Parathyroid adenoma (tissue), 2 donors: Measurements from ENCODE around the gene LYPD3.

ENCODE experiments used
- H2AFZ ChIP-seq: fragments of 300-600 bp; sonication (generic); one replicate; pipeline ENCODE4 v1.7.0; 2017; ENCODE audit warnings: antibody characterized with exemption, mild to moderate bottlenecking
- H3K27ac ChIP-seq: fragments of 300-600 bp; sonication (generic); one replicate; pipeline ENCODE4 v1.7.0; 2017
- H3K27me3 ChIP-seq: fragments of 300-600 bp; sonication (generic); one replicate; pipeline ENCODE4 v1.7.0; 2017; ENCODE audit warnings: low read length; ENCODE audit not compliant: control insufficient read depth, insufficient read depth
- H3K36me3 ChIP-seq: fragments of 300-600 bp; sonication (generic); one replicate; pipeline ENCODE4 v1.7.0; 2017; ENCODE audit warnings: low read length; ENCODE audit not compliant: control insufficient read depth, insufficient read depth
- H3K4me1 ChIP-seq: fragments of 300-600 bp; sonication (generic); one replicate; pipeline ENCODE4 v1.7.0; 2017; ENCODE audit warnings: control low read depth
- H3K4me2 ChIP-seq: fragments of 300-600 bp; sonication (generic); one replicate; pipeline ENCODE4 v1.7.0; 2017; ENCODE audit warnings: low read length
- H3K4me3 ChIP-seq: fragments of 300-600 bp; sonication (generic); one replicate; pipeline ENCODE4 v1.7.0; 2017; ENCODE audit warnings: low read depth, low read length
- H3K79me2 ChIP-seq: fragments of 300-600 bp; sonication (generic); one replicate; pipeline ENCODE4 v1.7.0; 2017; ENCODE audit warnings: control low read depth
- H3K9ac ChIP-seq: fragments of 300-600 bp; sonication (generic); one replicate; pipeline ENCODE4 v1.7.0; 2017; ENCODE audit warnings: mild to moderate bottlenecking
- H3K9me3 ChIP-seq: fragments of 300-600 bp; sonication (generic); one replicate; pipeline ENCODE4 v1.7.0; 2017; ENCODE audit warnings: low read length; ENCODE audit not compliant: control insufficient read depth
- CTCF ChIP-seq: fragments of 300-600 bp; sonication (generic); IDR thresholded peaks from one replicate; pipeline ENCODE4 v1.7.0; 2017; ENCODE audit warnings: antibody characterized with exemption, mild to moderate bottlenecking
- donor health status: primary hyperparathyroidism.

Gene LYPD3

DNA sequence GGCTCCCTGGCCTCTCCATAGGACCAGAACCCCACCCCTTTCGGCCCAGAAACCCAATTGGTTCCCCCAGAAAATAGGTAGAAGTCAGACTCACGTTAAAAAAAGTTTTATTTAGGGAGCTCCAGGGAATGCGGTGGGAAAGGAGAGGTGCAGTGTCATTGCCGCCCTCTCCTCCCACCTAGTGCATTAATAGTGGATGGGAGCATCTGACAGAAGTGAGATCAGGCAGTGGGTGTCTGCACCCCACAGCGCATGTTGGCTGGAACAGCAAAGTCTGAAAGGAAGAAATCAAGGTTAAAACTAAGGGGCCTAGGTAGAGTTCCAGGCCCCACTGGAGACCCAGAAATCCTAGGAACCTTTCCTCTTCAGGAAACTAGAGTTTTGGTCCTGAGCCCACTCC lies 41.2 kb upstream of the LYPD3 start:
- Histone ChIP-seq H3K4me1 (peaks cover 6% of the 10 kb centered on the region), H3K9ac (no peak overlapping the region), H3K27ac (no peak overlapping the region)

DNA sequence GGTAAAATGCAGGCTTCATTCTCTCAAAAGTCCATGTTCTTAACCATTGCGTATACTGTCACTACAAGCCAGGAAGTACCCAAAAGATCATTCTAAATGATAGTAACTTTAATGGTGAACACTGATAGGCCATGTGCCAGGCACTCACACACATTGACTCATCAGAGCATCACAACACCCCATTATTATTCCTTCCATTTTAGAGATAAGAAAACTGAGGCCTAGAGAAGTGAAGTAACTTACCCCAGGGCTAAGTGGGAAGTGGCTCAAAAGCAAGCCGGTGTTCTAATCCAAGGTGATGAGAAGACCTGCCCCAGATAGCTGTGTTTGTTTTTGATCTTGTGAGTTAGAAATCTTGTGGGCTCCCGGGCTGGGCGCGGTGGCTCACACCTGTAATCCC lies 40.5 kb upstream of the LYPD3 start:
- Histone ChIP-seq H3K79me2 (no peaks in the 10 kb centered on the region), H3K27ac (no peak overlapping the region), H3K4me2 (no peak overlapping the region), H3K36me3 (no peaks in the 10 kb centered on the region), H3K27me3 (no peaks in the 10 kb centered on the region), H3K4me1 (peaks cover 6% of the 10 kb centered on the region), H2AFZ (no peak overlapping the region), H3K9ac (no peak overlapping the region), H3K4me3 (no peak overlapping the region), H3K9me3 (no peaks in the 10 kb centered on the region)
- TF ChIP-seq CTCF: no peak

More for the DNA sequence above, 41.2 kb upstream of the LYPD3 start:
- Histone ChIP-seq H2AFZ (no peak overlapping the region), H3K36me3 (no peaks in the 10 kb centered on the region), H3K9me3 (no peaks in the 10 kb centered on the region), H3K27me3 (no peaks in the 10 kb centered on the region), H3K4me3 (no peak overlapping the region), H3K79me2 (no peaks in the 10 kb centered on the region), H3K4me2 (no peak overlapping the region)
- no peak for TF ChIP-seq CTCF

- no peak for TF ChIP-seq CTCF
- Histone ChIP-seq H3K4me2 (peak overlapping the region; percentile 99), H2AFZ (peak overlapping the region; percentile 95), H3K79me2 (no peaks in the 10 kb centered on the region), H3K4me3 (peak overlapping the region; percentile 90), H3K4me1 (peaks cover 6% of the 10 kb centered on the region), H3K36me3 (no peaks in the 10 kb centered on the region), H3K9ac (no peak overlapping the region), H3K27me3 (no peaks in the 10 kb centered on the region), H3K9me3 (no peaks in the 10 kb centered on the region), H3K27ac (no peak overlapping the region)
Observed at GRCh38 chr19:43505186-43505456, 39.7 kb upstream of the LYPD3 start.

- H3K27ac ChIP-seq: peak within 1 kb of the TSS; percentile 80
- H3K79me2 ChIP-seq: no peaks in the 10 kb centered on the region
- TF ChIP-seq CTCF: no peak
- H3K9me3 ChIP-seq: no peaks in the 10 kb centered on the region
- peaks cover 6% of the 10 kb centered on the region for H3K4me1 ChIP-seq
- no peaks in the 10 kb centered on the region for H3K27me3 ChIP-seq
- peak within 1 kb of the TSS; percentile 99 for H3K4me2 ChIP-seq
- H2AFZ ChIP-seq: peak within 1 kb of the TSS; percentile 95
- peak within 1 kb of the TSS; percentile 90 for H3K4me3 ChIP-seq
- peak within 1 kb of the TSS; percentile 32 for H3K9ac ChIP-seq
- H3K36me3 ChIP-seq: no peaks in the 10 kb centered on the region
Observed at GRCh38 chr19:43504426-43505185, 39.2 kb upstream of the LYPD3 start, which contains the start of gene PHLDB3. PHLDB3 (minus strand) TSS chr19:43504746; CDS start chr19:43504118, 628 bp downstream.
